Peyer's patch (tissue), 4 donors: Measurements from ENCODE around the gene TTYH1.

Source experiments
- CTCF ChIP-seq, 6 experiments: fragments of 450-650 bp in 4 of 6; fragments of 200-600 bp in 2 of 6; sonication (generic) in 1 of 6; IDR thresholded peaks; one replicate each; pipeline ENCODE4 v1.5.1; 2017 to 2019; ENCODE audit warnings: antibody characterized with exemption in 6 of 6, mild to moderate bottlenecking in 3 of 6, moderate library complexity in 1 of 6
- POLR2A ChIP-seq, 2 donors: fragments of 450-650 bp; IDR thresholded peaks; one replicate each; pipeline ENCODE4 v1.5.1; 2017; ENCODE audit warnings: antibody characterized with exemption in 2 of 2, mild to moderate bottlenecking in 2 of 2, moderate library complexity in 2 of 2

DNA sequence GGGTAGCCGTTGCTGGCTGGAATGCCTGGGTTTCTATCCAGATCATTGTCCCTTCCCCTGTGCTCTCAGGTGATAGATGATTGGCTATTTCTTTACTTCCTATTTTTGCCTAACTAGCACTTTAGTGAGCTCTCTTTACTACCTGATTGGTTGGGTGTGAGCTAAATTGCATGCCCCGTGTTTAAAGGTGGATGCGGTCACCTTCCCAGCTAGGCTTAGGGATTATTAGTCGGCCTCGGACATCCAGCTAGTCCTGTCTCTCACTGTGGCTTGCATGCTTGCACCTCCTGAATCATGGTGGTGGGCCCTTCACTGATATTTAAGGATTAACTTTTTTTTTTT, 10.1 kb downstream of the TTYH1 start:
- no peak for TF ChIP-seq POLR2A (IDR thresholded peaks at IDR 0.05)
- no peak for TF ChIP-seq CTCF (IDR thresholded peaks at IDR 0.05)
